ENCODE measurements around the gene GDPD5.

GDPD5 gene

GRCh38 chr11:75429902-75430713, 95.6 kb downstream of the GDPD5 start:
- no peaks in the 10 kb centered on the region for H3K9me3 ChIP-seq (ENCODE audit: control insufficient read depth, insufficient read depth, low read length)
- H3K9me2 ChIP-seq (replicated peaks; ENCODE audit: control insufficient read depth, low read length) = no peaks in the 10 kb centered on the region
- H3K4me1 ChIP-seq (ENCODE audit: control insufficient read depth, low read length) = no peaks in the 10 kb centered on the region
- no peak overlapping the region for H3K27ac ChIP-seq (ENCODE audit: low read depth, low read length)
- H3K4me2 ChIP-seq (ENCODE audit: low read length) = no peak overlapping the region
- no peak overlapping the region for H3K4me3 ChIP-seq (ENCODE audit: low read length)
- TF ChIP-seq EZH2phosphoT487 (IDR thresholded peaks at IDR 0.05; ENCODE audit: borderline replicate concordance, low read length) = no peak; the same call in 1 of the 2 replicates
- TF ChIP-seq, protein P1, sequence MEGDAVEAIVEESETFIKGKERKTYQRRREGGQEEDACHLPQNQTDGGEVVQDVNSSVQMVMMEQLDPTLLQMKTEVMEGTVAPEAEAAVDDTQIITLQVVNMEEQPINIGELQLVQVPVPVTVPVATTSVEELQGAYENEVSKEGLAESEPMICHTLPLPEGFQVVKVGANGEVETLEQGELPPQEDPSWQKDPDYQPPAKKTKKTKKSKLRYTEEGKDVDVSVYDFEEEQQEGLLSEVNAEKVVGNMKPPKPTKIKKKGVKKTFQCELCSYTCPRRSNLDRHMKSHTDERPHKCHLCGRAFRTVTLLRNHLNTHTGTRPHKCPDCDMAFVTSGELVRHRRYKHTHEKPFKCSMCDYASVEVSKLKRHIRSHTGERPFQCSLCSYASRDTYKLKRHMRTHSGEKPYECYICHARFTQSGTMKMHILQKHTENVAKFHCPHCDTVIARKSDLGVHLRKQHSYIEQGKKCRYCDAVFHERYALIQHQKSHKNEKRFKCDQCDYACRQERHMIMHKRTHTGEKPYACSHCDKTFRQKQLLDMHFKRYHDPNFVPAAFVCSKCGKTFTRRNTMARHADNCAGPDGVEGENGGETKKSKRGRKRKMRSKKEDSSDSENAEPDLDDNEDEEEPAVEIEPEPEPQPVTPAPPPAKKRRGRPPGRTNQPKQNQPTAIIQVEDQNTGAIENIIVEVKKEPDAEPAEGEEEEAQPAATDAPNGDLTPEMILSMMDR (IDR thresholded peaks at IDR 0.05; ENCODE audit: low read depth, low read length, poor library complexity, severe bottlenecking) = no peak
- H3K36me3 ChIP-seq (ENCODE audit: control insufficient read depth, low read length) = no peaks in the 10 kb centered on the region
- H3K79me2 ChIP-seq (ENCODE audit: control insufficient read depth, low read length) = no peaks in the 10 kb centered on the region
- peaks cover 8% of the 10 kb centered on the region; the same call in 1 of the 2 replicates for H3K27me3 ChIP-seq (ENCODE audit: control insufficient read depth, low read length)
- no peaks in the 10 kb centered on the region for H4K20me1 ChIP-seq (ENCODE audit: control insufficient read depth, insufficient read depth, low read depth, low read length)
- H3F3A ChIP-seq (ENCODE audit: control insufficient read depth, insufficient read depth) = no peaks in the 10 kb centered on the region

GRCh38 chr11:75429641-75429901, 96.2 kb downstream of the GDPD5 start:
- H3F3A ChIP-seq (ENCODE audit: control insufficient read depth, insufficient read depth) = no peaks in the 10 kb centered on the region
- no peak for TF ChIP-seq EZH2phosphoT487 (IDR thresholded peaks at IDR 0.05; ENCODE audit: borderline replicate concordance, low read length)
- TF ChIP-seq, protein P1 (IDR thresholded peaks at IDR 0.05; ENCODE audit: low read depth, low read length, poor library complexity, severe bottlenecking) = no peak
- H3K4me1 ChIP-seq (ENCODE audit: control insufficient read depth, low read length) = no peaks in the 10 kb centered on the region
- no peaks in the 10 kb centered on the region for H3K79me2 ChIP-seq (ENCODE audit: control insufficient read depth, low read length)
- H3K9me3 ChIP-seq (ENCODE audit: control insufficient read depth, insufficient read depth, low read length) = no peaks in the 10 kb centered on the region
- peaks cover 8% of the 10 kb centered on the region; the same call in 1 of the 2 replicates for H3K27me3 ChIP-seq (ENCODE audit: control insufficient read depth, low read length)
- no peaks in the 10 kb centered on the region for H3K36me3 ChIP-seq (ENCODE audit: control insufficient read depth, low read length)
- H3K9me2 ChIP-seq (replicated peaks; ENCODE audit: control insufficient read depth, low read length) = no peaks in the 10 kb centered on the region
- no peaks in the 10 kb centered on the region for H4K20me1 ChIP-seq (ENCODE audit: control insufficient read depth, insufficient read depth, low read depth, low read length)
- no peak overlapping the region for H3K4me2 ChIP-seq (ENCODE audit: low read length)
- H3K27ac ChIP-seq (ENCODE audit: low read depth, low read length) = no peak overlapping the region
- H3K4me3 ChIP-seq (ENCODE audit: low read length) = no peak overlapping the region

DNA sequence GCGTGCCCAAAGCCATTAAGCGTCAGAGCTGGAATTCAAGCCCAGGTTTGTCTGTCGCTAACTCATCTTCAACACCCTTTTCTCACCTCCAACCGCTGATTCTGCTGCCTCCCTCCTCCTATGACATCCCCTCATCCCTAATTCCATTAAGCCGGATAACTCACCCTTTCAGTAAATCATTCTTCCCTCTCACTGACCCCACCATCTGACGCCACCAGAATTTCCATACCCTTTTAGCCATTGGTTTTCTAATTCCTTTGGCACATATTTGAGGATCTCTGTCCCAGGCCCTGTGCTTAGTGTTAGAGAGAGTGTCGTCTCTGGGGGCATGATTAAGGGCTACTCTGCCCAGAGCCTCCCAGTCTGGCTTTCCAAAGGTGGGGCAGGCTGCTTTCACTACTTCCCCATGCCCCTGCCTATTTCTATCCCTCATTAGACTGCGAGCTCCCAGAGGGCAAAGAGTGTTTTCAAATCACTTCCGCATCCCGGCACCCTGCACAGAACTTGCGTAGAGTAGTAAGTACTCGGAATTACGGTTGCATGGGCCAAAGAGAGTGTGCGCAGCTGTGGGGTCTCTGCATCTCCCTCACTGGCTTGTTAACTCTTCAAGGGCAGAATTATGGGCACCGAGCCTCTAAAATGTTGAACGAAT, 96.6 kb downstream of the GDPD5 start:
- Histone ChIP-seq H3K79me2 (ENCODE audit: control insufficient read depth, low read length) (no peaks in the 10 kb centered on the region), H4K20me1 (ENCODE audit: control insufficient read depth, insufficient read depth, low read depth, low read length) (no peaks in the 10 kb centered on the region), H3K36me3 (ENCODE audit: control insufficient read depth, low read length) (no peaks in the 10 kb centered on the region), H3K9me2 (replicated peaks; ENCODE audit: control insufficient read depth, low read length) (no peaks in the 10 kb centered on the region), H3K9me3 (ENCODE audit: control insufficient read depth, insufficient read depth, low read length) (no peaks in the 10 kb centered on the region), H3F3A (ENCODE audit: control insufficient read depth, insufficient read depth) (no peaks in the 10 kb centered on the region), H3K4me2 (ENCODE audit: low read length) (no peak overlapping the region), H3K27me3 (ENCODE audit: control insufficient read depth, low read length) (peaks cover 8% of the 10 kb centered on the region; the same call in 1 of the 2 replicates), H3K4me1 (ENCODE audit: control insufficient read depth, low read length) (no peaks in the 10 kb centered on the region), H3K4me3 (ENCODE audit: low read length) (no peak overlapping the region), H3K27ac (ENCODE audit: low read depth, low read length) (no peak overlapping the region)
- TF ChIP-seq EZH2phosphoT487 (IDR thresholded peaks at IDR 0.05; ENCODE audit: borderline replicate concordance, low read length) = no peak
- TF ChIP-seq, protein P1 (IDR thresholded peaks at IDR 0.05; ENCODE audit: low read depth, low read length, poor library complexity, severe bottlenecking) = no peak

Measured in DOHH2 (cell line).